ENCODE results near the gene ORAI3. TPM values are rescaled to one million over a fixed set of nuclear protein-coding genes. Genes with fewer than 3 reads are reported as not detected.

The ORAI3 gene
- total RNA-seq, 1 experiment from 2014 or later, result 26.9 TPM

DNA sequence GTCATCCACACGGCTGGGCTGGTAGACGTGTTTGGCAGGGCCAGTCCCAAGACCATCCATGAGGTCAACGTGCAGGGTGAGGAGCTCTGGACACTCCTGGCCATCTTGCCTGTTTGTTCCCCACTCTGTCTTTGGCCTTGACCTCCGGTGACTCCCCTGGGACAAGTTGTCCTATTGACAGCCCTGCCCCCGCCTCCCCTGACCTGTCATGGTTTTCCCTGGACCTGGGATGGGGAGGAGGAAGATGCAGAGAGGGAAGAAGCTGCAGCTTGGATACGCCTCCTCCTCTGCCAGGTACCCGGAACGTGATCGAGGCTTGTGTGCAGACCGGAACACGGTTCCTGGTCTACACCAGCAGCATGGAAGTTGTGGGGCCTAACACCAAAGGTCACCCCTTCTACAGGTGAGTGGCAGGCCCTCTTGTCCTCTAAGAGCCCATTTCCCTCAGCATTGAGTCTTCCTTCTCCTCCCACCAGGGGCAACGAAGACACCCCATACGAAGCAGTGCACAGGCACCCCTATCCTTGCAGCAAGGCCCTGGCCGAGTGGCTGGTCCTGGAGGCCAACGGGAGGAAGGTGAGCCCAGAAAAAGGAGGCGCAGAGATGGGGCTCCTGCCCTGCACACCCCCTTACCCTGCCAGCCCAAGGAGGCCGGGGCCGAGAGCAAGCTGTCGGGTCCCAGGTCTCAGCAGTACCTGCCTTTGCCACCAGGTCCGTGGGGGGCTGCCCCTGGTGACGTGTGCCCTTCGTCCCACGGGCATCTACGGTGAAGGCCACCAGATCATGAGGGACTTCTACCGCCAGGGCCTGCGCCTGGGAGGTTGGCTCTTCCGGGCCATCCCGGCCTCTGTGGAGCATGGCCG, 37.5 kb downstream of the ORAI3 start:
- ChIA-PET POLR2A (no interaction called here), CTCF (interaction anchor here (0.6 kb wide), 1 partner anchor 8 kb away, joined by 3 read pairs; no protein-coding TSS in a partner anchor)
- ATAC-seq (no peak), DNase-seq (ENCODE audit: low read depth, low spot score) (no peak)
- Histone ChIP-seq H3K36me3 (ENCODE audit: control insufficient read depth, insufficient read depth, low read length) (no peaks in the 10 kb centered on the region), H3K27ac (ENCODE audit: low read length) (no peak overlapping the region), H3K27me3 (ENCODE audit: control insufficient read depth, insufficient read depth, low read length) (no peaks in the 10 kb centered on the region), H3K4me3 (ENCODE audit: low read depth in 2 of 2, low read length in 2 of 2) (no peak overlapping the region), H3K9me3 (ENCODE audit: control insufficient read depth, insufficient read depth, low read depth, low read length) (no peaks in the 10 kb centered on the region), H3K4me1 (ENCODE audit: control insufficient read depth, insufficient read depth, low read length) (peaks cover 9% of the 10 kb centered on the region)
- in situ Hi-C loops (cut with HindIII; ENCODE audit: low pct_unique_long_range_greater_than_20kb, low sequenced_read_pairs) (no loop called here), intact Hi-C loops (cut with micrococcal nuclease; ENCODE audit: unreplicated experiment) (loop anchor here (5.0 kb wide), 1 partner anchor 111 kb away; no protein-coding TSS in a partner anchor)
- TF ChIP-seq, protein P1, sequence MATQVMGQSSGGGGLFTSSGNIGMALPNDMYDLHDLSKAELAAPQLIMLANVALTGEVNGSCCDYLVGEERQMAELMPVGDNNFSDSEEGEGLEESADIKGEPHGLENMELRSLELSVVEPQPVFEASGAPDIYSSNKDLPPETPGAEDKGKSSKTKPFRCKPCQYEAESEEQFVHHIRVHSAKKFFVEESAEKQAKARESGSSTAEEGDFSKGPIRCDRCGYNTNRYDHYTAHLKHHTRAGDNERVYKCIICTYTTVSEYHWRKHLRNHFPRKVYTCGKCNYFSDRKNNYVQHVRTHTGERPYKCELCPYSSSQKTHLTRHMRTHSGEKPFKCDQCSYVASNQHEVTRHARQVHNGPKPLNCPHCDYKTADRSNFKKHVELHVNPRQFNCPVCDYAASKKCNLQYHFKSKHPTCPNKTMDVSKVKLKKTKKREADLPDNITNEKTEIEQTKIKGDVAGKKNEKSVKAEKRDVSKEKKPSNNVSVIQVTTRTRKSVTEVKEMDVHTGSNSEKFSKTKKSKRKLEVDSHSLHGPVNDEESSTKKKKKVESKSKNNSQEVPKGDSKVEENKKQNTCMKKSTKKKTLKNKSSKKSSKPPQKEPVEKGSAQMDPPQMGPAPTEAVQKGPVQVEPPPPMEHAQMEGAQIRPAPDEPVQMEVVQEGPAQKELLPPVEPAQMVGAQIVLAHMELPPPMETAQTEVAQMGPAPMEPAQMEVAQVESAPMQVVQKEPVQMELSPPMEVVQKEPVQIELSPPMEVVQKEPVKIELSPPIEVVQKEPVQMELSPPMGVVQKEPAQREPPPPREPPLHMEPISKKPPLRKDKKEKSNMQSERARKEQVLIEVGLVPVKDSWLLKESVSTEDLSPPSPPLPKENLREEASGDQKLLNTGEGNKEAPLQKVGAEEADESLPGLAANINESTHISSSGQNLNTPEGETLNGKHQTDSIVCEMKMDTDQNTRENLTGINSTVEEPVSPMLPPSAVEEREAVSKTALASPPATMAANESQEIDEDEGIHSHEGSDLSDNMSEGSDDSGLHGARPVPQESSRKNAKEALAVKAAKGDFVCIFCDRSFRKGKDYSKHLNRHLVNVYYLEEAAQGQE (IDR thresholded peaks at IDR 0.05; ENCODE audit: insufficient read depth in 1 of 2, low read depth in 2 of 2, low read length in 1 of 2), result no peak
- no peak for TF ChIP-seq POLR2AphosphoS5 (IDR thresholded peaks at IDR 0.05; ENCODE audit: low read depth, low read length)
- TF ChIP-seq TCF7L2 (IDR thresholded peaks at IDR 0.05; ENCODE audit: low read depth, low read length), result no peak
- TF ChIP-seq SIN3A (IDR thresholded peaks at IDR 0.05; ENCODE audit: borderline replicate concordance, insufficient read depth, low read depth, low read length), result no peak
- TF ChIP-seq, protein P2, sequence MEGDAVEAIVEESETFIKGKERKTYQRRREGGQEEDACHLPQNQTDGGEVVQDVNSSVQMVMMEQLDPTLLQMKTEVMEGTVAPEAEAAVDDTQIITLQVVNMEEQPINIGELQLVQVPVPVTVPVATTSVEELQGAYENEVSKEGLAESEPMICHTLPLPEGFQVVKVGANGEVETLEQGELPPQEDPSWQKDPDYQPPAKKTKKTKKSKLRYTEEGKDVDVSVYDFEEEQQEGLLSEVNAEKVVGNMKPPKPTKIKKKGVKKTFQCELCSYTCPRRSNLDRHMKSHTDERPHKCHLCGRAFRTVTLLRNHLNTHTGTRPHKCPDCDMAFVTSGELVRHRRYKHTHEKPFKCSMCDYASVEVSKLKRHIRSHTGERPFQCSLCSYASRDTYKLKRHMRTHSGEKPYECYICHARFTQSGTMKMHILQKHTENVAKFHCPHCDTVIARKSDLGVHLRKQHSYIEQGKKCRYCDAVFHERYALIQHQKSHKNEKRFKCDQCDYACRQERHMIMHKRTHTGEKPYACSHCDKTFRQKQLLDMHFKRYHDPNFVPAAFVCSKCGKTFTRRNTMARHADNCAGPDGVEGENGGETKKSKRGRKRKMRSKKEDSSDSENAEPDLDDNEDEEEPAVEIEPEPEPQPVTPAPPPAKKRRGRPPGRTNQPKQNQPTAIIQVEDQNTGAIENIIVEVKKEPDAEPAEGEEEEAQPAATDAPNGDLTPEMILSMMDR (IDR thresholded peaks at IDR 0.05), result no peak
- no TSS peak for BruUV-seq (replicated peaks)

DNA sequence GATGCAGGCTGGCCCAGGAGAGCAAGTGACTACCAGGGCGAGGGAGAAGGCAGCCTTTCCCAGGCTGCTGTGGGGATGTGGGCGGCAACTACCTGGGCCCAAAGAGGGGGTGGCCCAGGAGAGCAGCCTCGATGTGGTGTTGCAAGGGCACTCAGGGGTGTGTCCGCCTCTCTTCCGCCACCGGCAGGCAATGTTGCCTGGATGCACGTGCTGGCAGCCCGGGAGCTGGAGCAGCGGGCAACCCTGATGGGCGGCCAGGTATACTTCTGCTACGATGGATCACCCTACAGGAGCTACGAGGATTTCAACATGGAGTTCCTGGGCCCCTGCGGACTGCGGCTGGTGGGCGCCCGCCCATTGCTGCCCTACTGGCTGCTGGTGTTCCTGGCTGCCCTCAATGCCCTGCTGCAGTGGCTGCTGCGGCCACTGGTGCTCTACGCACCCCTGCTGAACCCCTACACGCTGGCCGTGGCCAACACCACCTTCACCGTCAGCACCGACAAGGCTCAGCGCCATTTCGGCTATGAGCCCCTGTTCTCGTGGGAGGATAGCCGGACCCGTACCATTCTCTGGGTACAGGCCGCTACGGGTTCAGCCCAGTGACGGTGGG, 38.8 kb downstream of the ORAI3 start:
- Histone ChIP-seq H3K9me3 (ENCODE audit: control insufficient read depth, insufficient read depth, low read depth, low read length) (no peaks in the 10 kb centered on the region), H3K27ac (ENCODE audit: low read length) (no peak overlapping the region), H3K27me3 (ENCODE audit: control insufficient read depth, insufficient read depth, low read length) (no peaks in the 10 kb centered on the region), H3K4me3 (ENCODE audit: low read depth in 2 of 2, low read length in 2 of 2) (no peak overlapping the region), H3K36me3 (ENCODE audit: control insufficient read depth, insufficient read depth, low read length) (no peaks in the 10 kb centered on the region), H3K4me1 (ENCODE audit: control insufficient read depth, insufficient read depth, low read length) (peaks cover 9% of the 10 kb centered on the region)
- in situ Hi-C loops (cut with HindIII; ENCODE audit: low pct_unique_long_range_greater_than_20kb, low sequenced_read_pairs), result no loop called here
- BruUV-seq (replicated peaks), result no TSS peak
- intact Hi-C loops (cut with micrococcal nuclease; ENCODE audit: unreplicated experiment), result loop anchor here (5.0 kb wide), 1 partner anchor 110 kb away; no protein-coding TSS in a partner anchor
- TF ChIP-seq, protein P1 (IDR thresholded peaks at IDR 0.05; ENCODE audit: insufficient read depth in 1 of 2, low read depth in 2 of 2, low read length in 1 of 2), result no peak
- ATAC-seq (no peak), DNase-seq (ENCODE audit: low read depth, low spot score) (no peak)
- POLR2A ChIA-PET, result no interaction called here
- CTCF ChIA-PET, result no interaction called here

Data from Panc1 (cell line).